OCI-LY1 (cell line): Measurements from ENCODE around the gene BCCIP.

Experiments
- H2AFZ ChIP-seq: fragments of 200-600 bp; sonication (generic), shearing (Covaris generic); 2 replicates; pipeline ENCODE4 v1.6.0; 2014; ENCODE audit warnings: antibody characterized with exemption, mild to moderate bottlenecking, low read length
- H3F3A ChIP-seq: fragments of 200-600 bp; sonication (generic), shearing (Covaris generic); 2 replicates; pipeline ENCODE4 v1.6.0; 2014; ENCODE audit warnings: mild to moderate bottlenecking, antibody characterized with exemption, low read length, moderate library complexity; ENCODE audit not compliant: insufficient read depth
- H3K27ac ChIP-seq: fragments of 200-600 bp; sonication (generic); 2 replicates; pipeline ENCODE4 v1.5.1; 2014; ENCODE audit warnings: low read length, mixed run types, mild to moderate bottlenecking, low read depth; ENCODE audit not compliant: poor library complexity, severe bottlenecking
- H3K27me3 ChIP-seq: fragments of 200-600 bp; sonication (generic); 2 replicates; pipeline ENCODE4 v1.6.0; 2014; ENCODE audit warnings: antibody characterized with exemption, mild to moderate bottlenecking, low read length, moderate library complexity; ENCODE audit not compliant: insufficient read depth
- H3K36me3 ChIP-seq: fragments of 200-600 bp; sonication (generic); 2 replicates; pipeline ENCODE4 v1.6.1; 2014; ENCODE audit warnings: mild to moderate bottlenecking, antibody characterized with exemption, low read length, moderate library complexity, mixed read lengths; ENCODE audit not compliant: insufficient read depth
- H3K4me1 ChIP-seq: fragments of 200-600 bp; sonication (generic); 2 replicates; pipeline ENCODE4 v1.5.1; 2014; ENCODE audit warnings: mild to moderate bottlenecking, low read length, moderate library complexity; ENCODE audit not compliant: insufficient read depth, severe bottlenecking
- H3K4me2 ChIP-seq: fragments of 200-600 bp; sonication (generic), shearing (Covaris generic); 2 replicates; pipeline ENCODE4 v1.6.1; 2014; ENCODE audit warnings: low read length
- H3K4me3 ChIP-seq: fragments of 200-600 bp; sonication (generic); 2 replicates; pipeline ENCODE4 v1.5.1; 2014; ENCODE audit warnings: low read length, low read depth, mild to moderate bottlenecking, mixed read lengths; ENCODE audit not compliant: poor library complexity, severe bottlenecking
- H3K79me2 ChIP-seq: fragments of 200-600 bp; shearing (Covaris generic); 2 replicates; pipeline ENCODE4 v1.6.1; 2016; ENCODE audit warnings: mixed run types, low read length, mixed read lengths; ENCODE audit not compliant: insufficient read depth
- H3K9ac ChIP-seq: fragments of 200-600 bp; sonication (generic), shearing (Covaris generic); 2 replicates; pipeline ENCODE4 v1.6.1; 2014; ENCODE audit warnings: mild to moderate bottlenecking, low read length, mixed read lengths
- H3K9me2 ChIP-seq: fragments of 200-600 bp; sonication (generic), shearing (Covaris generic); 2 replicates; pipeline ENCODE4 v1.6.1; 2014; ENCODE audit warnings: low read depth, mild to moderate bottlenecking, low read length, mixed read lengths
- H3K9me3 ChIP-seq: fragments of 200-600 bp; shearing (Covaris generic); 2 replicates; pipeline ENCODE4 v1.6.1; 2014; ENCODE audit warnings: low read length, mixed read lengths
- H4K20me1 ChIP-seq: fragments of 200-600 bp; sonication (generic), shearing (Covaris generic); 2 replicates; pipeline ENCODE4 v1.6.0; 2016; ENCODE audit warnings: mild to moderate bottlenecking, low read length; ENCODE audit not compliant: insufficient read depth
- CTCF ChIP-seq: fragments of 200-600 bp; sonication (generic), shearing (Covaris generic); IDR thresholded peaks from 2 replicates; pipeline ENCODE4 v1.5.1; 2017; ENCODE audit warnings: mild to moderate bottlenecking, antibody characterized with exemption, low read length, moderate library complexity, mixed read lengths
- EZH2 ChIP-seq: fragments of 200-600 bp; sonication (generic), shearing (Covaris generic); IDR thresholded peaks from 2 replicates; pipeline ENCODE4 v1.8.0; 2017; ENCODE audit warnings: borderline replicate concordance, mixed run types, mild to moderate bottlenecking, antibody characterized with exemption, low read length, moderate library complexity, mixed read lengths

The BCCIP gene

GRCh38 chr10:125775491-125776106, 47.7 kb upstream of the BCCIP start, which contains the start of gene MMP21:
MMP21 (minus strand) TSS chr10:125775821; CDS start chr10:125775821, 0 bp downstream.
- no peaks in the 10 kb centered on the region for H4K20me1 ChIP-seq
- no peak within 1 kb of the TSS for H3K4me3 ChIP-seq
- H3K9me2 ChIP-seq, result no peaks in the 10 kb centered on the region
- TF ChIP-seq CTCF (no peak), EZH2 (no peak)
- no peak within 1 kb of the TSS for H3K4me2 ChIP-seq
- H3K4me1 ChIP-seq, result no peaks in the 10 kb centered on the region
- no peak within 1 kb of the TSS for H2AFZ ChIP-seq
- H3K27ac ChIP-seq, result no peak within 1 kb of the TSS
- H3K36me3 ChIP-seq, result no peaks in the 10 kb centered on the region
- no peak within 1 kb of the TSS for H3K9ac ChIP-seq
- H3F3A ChIP-seq, result no peaks in the 10 kb centered on the region
- H3K9me3 ChIP-seq, result no peaks in the 10 kb centered on the region
- no peaks in the 10 kb centered on the region for H3K79me2 ChIP-seq
- H3K27me3 ChIP-seq, result no peaks in the 10 kb centered on the region

GRCh38 chr10:125777806-125778205, 45.5 kb upstream of the BCCIP start:
- H3K4me3 ChIP-seq, result no peak overlapping the region
- no peak for TF ChIP-seq EZH2
- no peak for TF ChIP-seq CTCF
- H3K27ac ChIP-seq, result no peak overlapping the region
- no peaks in the 10 kb centered on the region for H3K36me3 ChIP-seq
- H3K27me3 ChIP-seq, result no peaks in the 10 kb centered on the region
- H3K9ac ChIP-seq, result no peak overlapping the region
- H3F3A ChIP-seq, result no peaks in the 10 kb centered on the region
- H3K79me2 ChIP-seq, result no peaks in the 10 kb centered on the region
- no peaks in the 10 kb centered on the region for H3K9me2 ChIP-seq
- H3K4me2 ChIP-seq, result no peak overlapping the region
- no peaks in the 10 kb centered on the region for H3K4me1 ChIP-seq
- no peaks in the 10 kb centered on the region for H4K20me1 ChIP-seq
- H2AFZ ChIP-seq, result no peak overlapping the region
- no peaks in the 10 kb centered on the region for H3K9me3 ChIP-seq

GRCh38 chr10:125778556-125778955, 44.8 kb upstream of the BCCIP start:
- Histone ChIP-seq H3K4me1 (no peaks in the 10 kb centered on the region), H4K20me1 (no peaks in the 10 kb centered on the region), H2AFZ (no peak overlapping the region), H3K9ac (no peak overlapping the region), H3K36me3 (no peaks in the 10 kb centered on the region), H3K9me3 (no peaks in the 10 kb centered on the region), H3K79me2 (no peaks in the 10 kb centered on the region), H3F3A (no peaks in the 10 kb centered on the region), H3K4me2 (no peak overlapping the region), H3K27me3 (no peaks in the 10 kb centered on the region), H3K4me3 (no peak overlapping the region), H3K27ac (no peak overlapping the region), H3K9me2 (no peaks in the 10 kb centered on the region)
- TF ChIP-seq EZH2 (no peak), CTCF (no peak)
